BLaER1 treated with 17β-estradiol and CSF1 and Interleukin-3, amounts not matched to agents 10 nM and 100 nM (cell line): ENCODE measurements around the gene FOXN3.

Experiments used
- H3K27ac ChIP-seq, 11 experiments: shearing (Covaris generic); formaldehyde crosslinking; 2 replicates each; pipeline ENCODE4 v1.8.1; 2022
- H3K27me3 ChIP-seq, 11 experiments: shearing (Covaris generic); formaldehyde crosslinking; 2 replicates each; pipeline ENCODE4 v1.8.1; 2022
- H3K36me3 ChIP-seq, 11 experiments: shearing (Covaris generic); formaldehyde crosslinking; 2 replicates each; pipeline ENCODE4 v1.8.1; 2022
- H3K4me1 ChIP-seq, 10 experiments: shearing (Covaris generic); formaldehyde crosslinking; 2 replicates each; pipeline ENCODE4 v1.8.1; 2022
- H3K4me2 ChIP-seq, 11 experiments: shearing (Covaris generic); formaldehyde crosslinking; 2 replicates each; pipeline ENCODE4 v1.8.1; 2022
- H3K4me3 ChIP-seq, 10 experiments: shearing (Covaris generic); formaldehyde crosslinking; 2 replicates each; pipeline ENCODE4 v1.8.1; 2022
- H3K9ac ChIP-seq, 11 experiments: shearing (Covaris generic); formaldehyde crosslinking; 2 replicates each; pipeline ENCODE4 v1.8.1; 2022
- H3K9me3 ChIP-seq, 11 experiments: shearing (Covaris generic); formaldehyde crosslinking; replicated peaks in 1 of 11; 2 replicates each; pipeline ENCODE4 v1.8.1; 2022
- H4K20me1 ChIP-seq, 11 experiments: shearing (Covaris generic); formaldehyde crosslinking; 2 replicates each; pipeline ENCODE4 v1.8.1; 2022
- Cebpa-rat ChIP-seq, 11 experiments: shearing (Covaris generic); IDR thresholded peaks; 2 replicates each; pipeline ENCODE4 v1.8.1; 2022

The FOXN3 gene

GRCh38 chr14:89268514-89268913, 148.5 kb downstream of the FOXN3 start:
- no peaks in the 10 kb centered on the region for H3K9me3 ChIP-seq
- H3K4me1 ChIP-seq = peaks cover 17 to 50% (median 31%) of the 10 kb centered on the region in 10 experiments
- H3K27ac ChIP-seq = no peak overlapping the region; a peak in 1 of 22 replicates
- H3K4me3 ChIP-seq = no peak overlapping the region
- H3K36me3 ChIP-seq = peaks cover 13 to 47% (median 28%) of the 10 kb centered on the region in 11 experiments; a peak in 21 of 22 replicates
- peak overlapping the region; percentile 32 to 76 (median 59) for H3K4me2 ChIP-seq
- peak overlapping the region in 1 of 11 experiments; percentile 11; a peak in 1 of 22 replicates for H3K9ac ChIP-seq
- no peaks in the 10 kb centered on the region for H3K27me3 ChIP-seq
- peaks cover 15 to 88% (median 50%) of the 10 kb centered on the region in 11 experiments; a peak in 14 of 22 replicates for H4K20me1 ChIP-seq
- TF ChIP-seq Cebpa-rat (IDR thresholded peaks at IDR 0.05) = no peak

GRCh38 chr14:89267656-89268055, 149.4 kb downstream of the FOXN3 start:
- Histone ChIP-seq H3K4me2 (peak overlapping the region; percentile 32 to 76 (median 59); a peak in 21 of 22 replicates), H3K4me3 (no peak overlapping the region), H3K27me3 (no peaks in the 10 kb centered on the region), H3K9ac (no peak overlapping the region), H3K36me3 (peaks cover 13 to 49% (median 30%) of the 10 kb centered on the region in 11 experiments; a peak in 20 of 22 replicates), H3K27ac (no peak overlapping the region), H3K9me3 (no peaks in the 10 kb centered on the region), H3K4me1 (peaks cover 17 to 46% (median 31%) of the 10 kb centered on the region in 10 experiments), H4K20me1 (peaks cover 15 to 86% (median 46%) of the 10 kb centered on the region in 11 experiments; a peak in 14 of 22 replicates)
- no peak for TF ChIP-seq Cebpa-rat (IDR thresholded peaks at IDR 0.05)

GRCh38 chr14:89267163-89267562, 149.9 kb downstream of the FOXN3 start:
- Histone ChIP-seq H4K20me1 (peaks cover 15 to 87% (median 46%) of the 10 kb centered on the region in 11 experiments; a peak in 14 of 22 replicates), H3K4me2 (no peak overlapping the region; a peak in 2 of 22 replicates), H3K4me1 (peaks cover 17 to 49% (median 31%) of the 10 kb centered on the region in 10 experiments)

GRCh38 chr14:89266754-89267153, 150.3 kb downstream of the FOXN3 start:
- Histone ChIP-seq H3K4me3 (no peak overlapping the region), H3K9me3 (no peaks in the 10 kb centered on the region), H3K4me1 (peaks cover 17 to 53% (median 31%) of the 10 kb centered on the region in 10 experiments), H3K4me2 (no peak overlapping the region), H3K27me3 (no peaks in the 10 kb centered on the region), H3K27ac (no peak overlapping the region), H4K20me1 (peaks cover 15 to 90% (median 46%) of the 10 kb centered on the region in 11 experiments; a peak in 14 of 22 replicates), H3K9ac (no peak overlapping the region), H3K36me3 (peaks cover 13 to 54% (median 30%) of the 10 kb centered on the region in 11 experiments; a peak in 19 of 22 replicates)
- no peak for TF ChIP-seq Cebpa-rat (IDR thresholded peaks at IDR 0.05)

More at GRCh38 chr14:89267163-89267562, 149.9 kb downstream of the FOXN3 start:
- H3K9ac ChIP-seq = no peak overlapping the region
- no peak overlapping the region for H3K27ac ChIP-seq
- H3K9me3 ChIP-seq = no peaks in the 10 kb centered on the region
- H3K27me3 ChIP-seq = no peaks in the 10 kb centered on the region
- no peak overlapping the region for H3K4me3 ChIP-seq
- no peak for TF ChIP-seq Cebpa-rat (IDR thresholded peaks at IDR 0.05)
- H3K36me3 ChIP-seq = peaks cover 13 to 50% (median 30%) of the 10 kb centered on the region in 11 experiments; a peak in 19 of 22 replicates

GRCh38 chr14:89265234-89265633, 151.8 kb downstream of the FOXN3 start:
- H3K9me3 ChIP-seq = peaks cover 0 to 3% (median 0%) of the 10 kb centered on the region in 11 experiments; a peak in 2 of 22 replicates
- peak overlapping the region in 1 of 11 experiments; percentile 49; a peak in 2 of 22 replicates for H3K4me2 ChIP-seq
- peaks cover 17 to 54% (median 31%) of the 10 kb centered on the region in 10 experiments for H3K4me1 ChIP-seq
- H3K36me3 ChIP-seq = peaks cover 9 to 53% (median 33%) of the 10 kb centered on the region in 11 experiments; a peak in 21 of 22 replicates
- H3K4me3 ChIP-seq = no peak overlapping the region
- no peaks in the 10 kb centered on the region for H3K27me3 ChIP-seq
- TF ChIP-seq Cebpa-rat (IDR thresholded peaks at IDR 0.05) = no peak
- H3K9ac ChIP-seq = no peak overlapping the region
- H3K27ac ChIP-seq = no peak overlapping the region
- peaks cover 14 to 89% (median 43%) of the 10 kb centered on the region in 11 experiments; a peak in 14 of 22 replicates for H4K20me1 ChIP-seq

- Histone ChIP-seq H3K4me1 (peaks cover 17 to 52% (median 31%) of the 10 kb centered on the region in 10 experiments), H3K9me3 (peaks cover 0 to 10% (median 0%) of the 10 kb centered on the region in 11 experiments; a peak in 4 of 22 replicates), H3K27me3 (no peaks in the 10 kb centered on the region), H3K9ac (no peak overlapping the region), H3K36me3 (peaks cover 9 to 50% (median 38%) of the 10 kb centered on the region in 11 experiments; a peak in 21 of 22 replicates), H3K27ac (no peak overlapping the region), H3K4me3 (no peak overlapping the region), H4K20me1 (peaks cover 14 to 88% (median 41%) of the 10 kb centered on the region in 11 experiments; a peak in 14 of 22 replicates), H3K4me2 (peak overlapping the region in 8 of 11 experiments; percentile 5 to 53 (median 42); a peak in 14 of 22 replicates)
- no peak for TF ChIP-seq Cebpa-rat (IDR thresholded peaks at IDR 0.05)
These were observed 152.7 kb downstream of the FOXN3 start for GRCh38 chr14:89264196-89264800.

GRCh38 chr14:89262041-89262440, 155.0 kb downstream of the FOXN3 start:
- H3K9ac ChIP-seq = 0 out of 22 replicates have a peak overlapping the region, but pooled peaks of 1 of the 11 experiments have one; percentile 6
- peaks cover 0 to 15% (median 0%) of the 10 kb centered on the region in 11 experiments; a peak in 6 of 22 replicates for H3K9me3 ChIP-seq
- peaks cover 19 to 66% (median 49%) of the 10 kb centered on the region in 11 experiments; a peak in 21 of 22 replicates for H3K36me3 ChIP-seq
- no peaks in the 10 kb centered on the region for H3K27me3 ChIP-seq
- peaks cover 0 to 44% (median 19%) of the 10 kb centered on the region in 10 experiments; a peak in 14 of 20 replicates for H3K4me1 ChIP-seq
- peaks cover 5 to 85% (median 28%) of the 10 kb centered on the region in 11 experiments; a peak in 12 of 22 replicates for H4K20me1 ChIP-seq
- TF ChIP-seq Cebpa-rat (IDR thresholded peaks at IDR 0.05) = no peak
- 0 out of 22 replicates have a peak overlapping the region, but pooled peaks of 2 of the 11 experiments have one; percentile 1 to 3 for H3K4me2 ChIP-seq
- H3K27ac ChIP-seq = no peak overlapping the region
- no peak overlapping the region for H3K4me3 ChIP-seq

- H3K27me3 ChIP-seq = no peaks in the 10 kb centered on the region
- peaks cover 0 to 55% (median 30%) of the 10 kb centered on the region in 10 experiments; a peak in 16 of 20 replicates for H3K4me1 ChIP-seq
- TF ChIP-seq Cebpa-rat (IDR thresholded peaks at IDR 0.05) = no peak
- no peak overlapping the region for H3K4me2 ChIP-seq
- no peak overlapping the region for H3K4me3 ChIP-seq
- H3K27ac ChIP-seq = no peak overlapping the region
- peaks cover 0 to 15% (median 0%) of the 10 kb centered on the region in 11 experiments; a peak in 6 of 22 replicates for H3K9me3 ChIP-seq
- H4K20me1 ChIP-seq = peaks cover 5 to 87% (median 34%) of the 10 kb centered on the region in 11 experiments; a peak in 11 of 22 replicates
- peaks cover 13 to 58% (median 44%) of the 10 kb centered on the region in 11 experiments; a peak in 21 of 22 replicates for H3K36me3 ChIP-seq
- H3K9ac ChIP-seq = no peak overlapping the region
These were observed 156.1 kb downstream of the FOXN3 start for GRCh38 chr14:89260898-89261297.
